ENCODE data around the gene GPR176. TPM values are rescaled to one million over a fixed set of nuclear protein-coding genes. Genes with fewer than 3 reads are reported as not detected.

GPR176 gene
- total RNA-seq, 1 donor from 2014 or later = 0.33 TPM

GRCh38 chr15:39756806-39757522, 163.1 kb downstream of the GPR176 start:
- H3K27me3 Mint-ChIP-seq = peaks cover 49% of the 10 kb centered on the region
- no peak overlapping the region for H3K4me3 Mint-ChIP-seq
- DNase-seq = peak; percentile 75
- intact Hi-C loops (cut with micrococcal nuclease) = loop anchor here (1.0 to 5.0 kb wide), 5 partner anchors 71 to 1048 kb away; partner anchors contain the start of gene THBS1
- no peak overlapping the region for H3K27ac Mint-ChIP-seq
- no peaks in the 10 kb centered on the region for H3K9me3 Mint-ChIP-seq
- H3K36me3 Mint-ChIP-seq (ENCODE audit: low read depth) = no peaks in the 10 kb centered on the region
- H3K4me1 Mint-ChIP-seq = no peaks in the 10 kb centered on the region

GRCh38 chr15:39752991-39753390, 167.1 kb downstream of the GPR176 start:
- Mint-ChIP-seq H3K4me1 (no peaks in the 10 kb centered on the region), H3K9me3 (no peaks in the 10 kb centered on the region), H3K27me3 (peaks cover 69% of the 10 kb centered on the region), H3K4me3 (no peak overlapping the region), H3K36me3 (ENCODE audit: low read depth) (no peaks in the 10 kb centered on the region), H3K27ac (no peak overlapping the region)
- intact Hi-C loops (cut with micrococcal nuclease) = no loop called here
- no peak for DNase-seq

- no peak overlapping the region for H3K4me3 Mint-ChIP-seq
- intact Hi-C loops (cut with micrococcal nuclease) = no loop called here
- H3K4me1 Mint-ChIP-seq = no peaks in the 10 kb centered on the region
- no peak overlapping the region for H3K27ac Mint-ChIP-seq
- peaks cover 69% of the 10 kb centered on the region for H3K27me3 Mint-ChIP-seq
- DNase-seq = no peak
- H3K36me3 Mint-ChIP-seq (ENCODE audit: low read depth) = no peaks in the 10 kb centered on the region
- no peaks in the 10 kb centered on the region for H3K9me3 Mint-ChIP-seq
Measured at GRCh38 chr15:39752246-39752645, 167.8 kb downstream of the GPR176 start.

Other genes starting within 250 kb of the GPR176 start
- gene FSIP1, start 137.4 kb downstream of the GPR176 start, total RNA-seq = 0.37 and 0.47 TPM in 2 replicates
- 49.1 and 51.5 TPM in 2 replicates for gene EIF2AK4, start 13.8 kb upstream of the GPR176 start, total RNA-seq
- gene SRP14, start 118.9 kb upstream of the GPR176 start, total RNA-seq = 153 and 155 TPM in 2 replicates
- 8.4 and 9.1 TPM in 2 replicates for gene BMF, start 188.6 kb upstream of the GPR176 start, total RNA-seq
- gene BUB1B, start 240.8 kb upstream of the GPR176 start, total RNA-seq = 69.3 and 73.1 TPM in 2 replicates